A673 (cell line): ENCODE data around the gene CFAP65. TPM values are rescaled to one million over a fixed set of nuclear protein-coding genes. Genes with fewer than 3 reads are reported as not detected.

Experiments
- BruUV-seq: library from RNA; stranded (reverse); fragments of 400-500 nt; replicated peaks from 2 replicates; lab custom pipeline; 2021; lab: Mats Ljungman, UMichigan
- CTCF ChIA-PET: fragments of 300-600 bp; sonication (Branson Sonifier 250); formaldehyde crosslinking; loops from one replicate; lab custom pipeline; 2022; ENCODE audit warnings: antibody characterized with exemption; lab: Charles Lee
- POLR2A ChIA-PET: fragments of 300-600 bp; sonication (Branson Sonifier 250); formaldehyde crosslinking; loops from one replicate; lab custom pipeline; 2022; ENCODE audit warnings: antibody characterized with exemption; ENCODE audit not compliant: low non-redundant PET; lab: Charles Lee
- DNase-seq: peaks from one replicate; pipeline ENCODE4 v3.0.0-alpha.2; 2015; ENCODE audit warnings: low spot score
- H3K27ac ChIP-seq: fragments of 200-600 bp; sonication (generic); 2 replicates; pipeline ENCODE4 v1.5.1; 2016; ENCODE audit warnings: mixed run types, low read depth, mild to moderate bottlenecking, mixed read lengths, antibody characterized with exemption, low read length; ENCODE audit not compliant: poor library complexity, severe bottlenecking
- H3K27me3 ChIP-seq: fragments of 200-600 bp; sonication (generic); replicated peaks from 2 replicates; pipeline ENCODE4 v1.6.1; 2017; ENCODE audit warnings: mixed run types, low read depth, mild to moderate bottlenecking, mixed read lengths, antibody characterized with exemption, low read length; ENCODE audit not compliant: insufficient read depth, poor library complexity
- H3K36me3 ChIP-seq: fragments of 200-600 bp; sonication (generic); 2 replicates; pipeline ENCODE4 v1.6.1; 2016; ENCODE audit warnings: mixed run types, mild to moderate bottlenecking, mixed read lengths, antibody characterized with exemption, low read length; ENCODE audit not compliant: insufficient read depth, poor library complexity, severe bottlenecking
- H3K4me1 ChIP-seq: fragments of 200-600 bp; sonication (generic); 2 replicates; pipeline ENCODE4 v1.6.1; 2017; ENCODE audit warnings: mixed run types, mild to moderate bottlenecking, mixed read lengths, antibody characterized with exemption, low read length; ENCODE audit not compliant: insufficient read depth, poor library complexity, severe bottlenecking
- H3K4me3 ChIP-seq: fragments of 200-600 bp; sonication (generic); 2 replicates; pipeline ENCODE4 v1.5.1; 2016; ENCODE audit warnings: low read depth, mixed run types, mild to moderate bottlenecking, mixed read lengths, low read length; ENCODE audit not compliant: poor library complexity, severe bottlenecking
- H3K9me3 ChIP-seq: fragments of 200-600 bp; sonication (generic); 2 replicates; pipeline ENCODE4 v1.6.1; 2016; ENCODE audit warnings: mixed run types, low read depth, mild to moderate bottlenecking, mixed read lengths, antibody characterized with exemption, low read length; ENCODE audit not compliant: poor library complexity, severe bottlenecking
- CTCF ChIP-seq: fragments of 300-800, 200-600 bp; sonication (generic); conservative IDR thresholded peaks from 2 replicates; pipeline ENCODE4 v1.5.1; 2017; ENCODE audit warnings: low read depth, mild to moderate bottlenecking, antibody characterized with exemption, low read length, moderate library complexity, mixed read lengths
- EZH2 ChIP-seq: fragments of 200-600 bp; sonication (generic); IDR thresholded peaks from 2 replicates; pipeline ENCODE4 v1.6.1; 2017; ENCODE audit warnings: borderline replicate concordance, low read depth, mild to moderate bottlenecking, mixed read lengths, antibody characterized with exemption, low read length; ENCODE audit not compliant: poor library complexity, severe bottlenecking
- intact Hi-C: fragments of 100-400 bp; cut with micrococcal nuclease; formaldehyde crosslinking; loops from one replicate; pipeline ENCODE4 v1.10.0; 2022; ENCODE audit not compliant: unreplicated experiment
- total RNA-seq: library from RNA; stranded (reverse); gene quantifications from 2 replicates; pipeline ENCODE4 v1.2.3, GENCODE V29; 2021

Gene CFAP65
- total RNA-seq, 1 experiment from 2014 or later, result 0.13 TPM

GRCh38 chr2:218985021-218985324, 56.3 kb downstream of the CFAP65 start, which contains the start of gene FEV:
Gene FEV, minus strand, starts transcription at chr2:218985184. Its CDS starts 109 bp downstream, at chr2:218985075.
- intact Hi-C loops, result no loop called here
- Histone ChIP-seq H3K4me3 (peak within 1 kb of the TSS; percentile 65), H3K9me3 (no peaks in the 10 kb centered on the region), H3K4me1 (peaks cover 14% of the 10 kb centered on the region), H3K27ac (peak within 1 kb of the TSS; percentile 82), H3K36me3 (no peaks in the 10 kb centered on the region), H3K27me3 (peaks cover 48% of the 10 kb centered on the region)
- ChIA-PET CTCF (interaction anchor here (2.3 kb wide), 1 partner anchor 10 kb away, joined by 7 read pairs; no protein-coding TSS in a partner anchor), POLR2A (interaction anchor here (1.2 kb wide), 1 partner anchor 42 kb away, joined by 10 read pairs; no protein-coding TSS in a partner anchor)
- TF ChIP-seq EZH2 (no peak), CTCF (no peak)
- no TSS peak for BruUV-seq
- no peak for DNase-seq

GRCh38 chr2:218984239-218985020, 56.9 kb downstream of the CFAP65 start:
- TF ChIP-seq CTCF (no peak), EZH2 (no peak)
- H3K27me3 ChIP-seq, result peaks cover 48% of the 10 kb centered on the region
- ChIA-PET CTCF (interaction anchor here (2.3 kb wide), 1 partner anchor 11 kb away, joined by 7 read pairs; no protein-coding TSS in a partner anchor), POLR2A (interaction anchor here (1.2 kb wide), 1 partner anchor 43 kb away, joined by 10 read pairs; no protein-coding TSS in a partner anchor)
- H3K4me3 ChIP-seq, result peak overlapping the region; percentile 65
- peak; percentile 84 for DNase-seq
- H3K9me3 ChIP-seq, result no peaks in the 10 kb centered on the region
- H3K36me3 ChIP-seq, result no peaks in the 10 kb centered on the region
- BruUV-seq, result no TSS peak
- intact Hi-C loops, result loop anchor here (5.0 kb wide), 2 partner anchors 132 to 173 kb away; no protein-coding TSS in a partner anchor
- peak overlapping the region; percentile 82 for H3K27ac ChIP-seq
- H3K4me1 ChIP-seq, result peaks cover 14% of the 10 kb centered on the region

DNA sequence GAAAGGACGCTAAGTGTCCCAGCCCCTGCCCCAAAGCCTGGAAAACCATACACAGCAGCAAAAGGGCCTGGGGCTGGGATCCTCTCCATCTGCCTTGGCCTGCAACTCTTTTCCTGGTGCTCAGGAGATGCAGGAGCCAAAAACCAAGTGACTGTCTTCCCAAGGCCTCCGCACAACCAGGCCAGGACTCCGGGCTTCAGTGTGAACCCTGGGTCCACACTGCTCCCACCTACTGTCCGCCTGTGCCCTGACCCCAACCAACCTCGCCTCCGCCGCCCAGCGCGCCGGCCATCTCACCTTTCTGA, 57.4 kb downstream of the CFAP65 start:
- Histone ChIP-seq H3K4me3 (peak overlapping the region; percentile 65), H3K27me3 (peaks cover 45% of the 10 kb centered on the region), H3K36me3 (no peaks in the 10 kb centered on the region), H3K27ac (peak overlapping the region; percentile 82), H3K4me1 (peaks cover 14% of the 10 kb centered on the region), H3K9me3 (no peaks in the 10 kb centered on the region)
- POLR2A ChIA-PET, result no interaction called here
- CTCF ChIA-PET, result interaction anchor here (2.3 kb wide), 1 partner anchor 12 kb away, joined by 7 read pairs; no protein-coding TSS in a partner anchor
- BruUV-seq, result no TSS peak
- no peak for TF ChIP-seq CTCF
- no peak for TF ChIP-seq EZH2
- intact Hi-C loops, result loop anchor here (5.0 kb wide), 2 partner anchors 132 to 173 kb away; no protein-coding TSS in a partner anchor
- no peak for DNase-seq
